Measurements from ENCODE around the gene SKOR1. TPM values are rescaled to one million over a fixed set of nuclear protein-coding genes. Genes with fewer than 3 reads are reported as not detected.

The SKOR1 gene
- total RNA-seq, 1 experiment from 2014 or later: 0.13 TPM

- Histone ChIP-seq H2AFZ (no peak overlapping the region), H3F3A (ENCODE audit: insufficient read depth, low read depth) (no peaks in the 10 kb centered on the region), H3K79me2 (ENCODE audit: low read depth) (no peaks in the 10 kb centered on the region), H3K4me1 (replicated peaks; ENCODE audit: insufficient read depth) (no peaks in the 10 kb centered on the region), H3K27ac (no peak overlapping the region), H3K36me3 (ENCODE audit: low read depth) (no peaks in the 10 kb centered on the region), H3K4me2 (no peak overlapping the region), H3K4me3 (no peak overlapping the region), H4K20me1 (ENCODE audit: insufficient read depth) (no peaks in the 10 kb centered on the region), H3K9me3 (ENCODE audit: insufficient read depth, low read depth) (no peaks in the 10 kb centered on the region), H3K9me2 (ENCODE audit: insufficient read depth) (no peaks in the 10 kb centered on the region), H3K27me3 (ENCODE audit: insufficient read depth, low read depth) (no peaks in the 10 kb centered on the region)
- CTCF ChIA-PET: no interaction called here
- intact Hi-C loops (cut with micrococcal nuclease; ENCODE audit: unreplicated experiment): no loop called here
- DNase-seq: no peak
- no TSS peak for BruUV-seq (replicated peaks)
- POLR2A ChIA-PET (ENCODE audit: unreplicated experiment): no interaction called here
- TF ChIP-seq, protein P1, sequence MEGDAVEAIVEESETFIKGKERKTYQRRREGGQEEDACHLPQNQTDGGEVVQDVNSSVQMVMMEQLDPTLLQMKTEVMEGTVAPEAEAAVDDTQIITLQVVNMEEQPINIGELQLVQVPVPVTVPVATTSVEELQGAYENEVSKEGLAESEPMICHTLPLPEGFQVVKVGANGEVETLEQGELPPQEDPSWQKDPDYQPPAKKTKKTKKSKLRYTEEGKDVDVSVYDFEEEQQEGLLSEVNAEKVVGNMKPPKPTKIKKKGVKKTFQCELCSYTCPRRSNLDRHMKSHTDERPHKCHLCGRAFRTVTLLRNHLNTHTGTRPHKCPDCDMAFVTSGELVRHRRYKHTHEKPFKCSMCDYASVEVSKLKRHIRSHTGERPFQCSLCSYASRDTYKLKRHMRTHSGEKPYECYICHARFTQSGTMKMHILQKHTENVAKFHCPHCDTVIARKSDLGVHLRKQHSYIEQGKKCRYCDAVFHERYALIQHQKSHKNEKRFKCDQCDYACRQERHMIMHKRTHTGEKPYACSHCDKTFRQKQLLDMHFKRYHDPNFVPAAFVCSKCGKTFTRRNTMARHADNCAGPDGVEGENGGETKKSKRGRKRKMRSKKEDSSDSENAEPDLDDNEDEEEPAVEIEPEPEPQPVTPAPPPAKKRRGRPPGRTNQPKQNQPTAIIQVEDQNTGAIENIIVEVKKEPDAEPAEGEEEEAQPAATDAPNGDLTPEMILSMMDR (conservative IDR thresholded peaks at IDR 0.05): no peak
- no peak for TF ChIP-seq EZH2 (IDR thresholded peaks at IDR 0.05; ENCODE audit: low read depth)
Observed at GRCh38 chr15:67870868-67871408, 45.6 kb downstream of the SKOR1 start.

DNA sequence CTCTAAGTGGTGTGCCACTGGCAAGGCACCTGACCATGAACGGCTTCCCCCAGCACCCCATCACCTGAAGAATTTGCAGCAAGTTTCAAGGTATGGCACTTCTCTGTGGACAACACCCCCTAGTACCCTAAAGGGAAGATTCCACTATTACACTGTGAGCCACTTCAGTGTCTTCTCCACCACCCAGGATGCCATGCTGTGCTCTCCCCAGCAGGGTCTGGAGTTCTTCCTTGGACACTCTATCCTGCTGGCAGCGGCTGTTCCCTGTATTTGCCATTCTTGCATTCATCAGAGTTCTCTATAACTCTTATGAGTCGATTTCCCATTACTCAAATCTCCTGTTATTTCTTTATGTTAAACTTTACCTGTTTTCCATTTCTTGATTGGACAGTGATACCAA, 48.5 kb downstream of the SKOR1 start:
- Histone ChIP-seq H3F3A (ENCODE audit: insufficient read depth, low read depth) (no peaks in the 10 kb centered on the region), H3K4me1 (replicated peaks; ENCODE audit: insufficient read depth) (no peaks in the 10 kb centered on the region), H3K9me2 (ENCODE audit: insufficient read depth) (no peaks in the 10 kb centered on the region), H4K20me1 (ENCODE audit: insufficient read depth) (no peaks in the 10 kb centered on the region), H3K79me2 (ENCODE audit: low read depth) (no peaks in the 10 kb centered on the region), H3K27me3 (ENCODE audit: insufficient read depth, low read depth) (no peaks in the 10 kb centered on the region), H2AFZ (no peak overlapping the region), H3K36me3 (ENCODE audit: low read depth) (no peaks in the 10 kb centered on the region), H3K4me3 (no peak overlapping the region), H3K27ac (no peak overlapping the region), H3K4me2 (no peak overlapping the region), H3K9me3 (ENCODE audit: insufficient read depth, low read depth) (no peaks in the 10 kb centered on the region)
- intact Hi-C loops (cut with micrococcal nuclease; ENCODE audit: unreplicated experiment): no loop called here
- no peak for DNase-seq
- no TSS peak for BruUV-seq (replicated peaks)
- TF ChIP-seq, protein P1 (conservative IDR thresholded peaks at IDR 0.05): no peak
- no peak for TF ChIP-seq EZH2 (IDR thresholded peaks at IDR 0.05; ENCODE audit: low read depth)
- CTCF ChIA-PET: interaction anchor here (0.6 kb wide), 1 partner anchor 233 kb away, joined by 3 read pairs; no protein-coding TSS in a partner anchor
- POLR2A ChIA-PET (ENCODE audit: unreplicated experiment): interaction anchor here (1.1 kb wide), 1 partner anchor 29 kb away, joined by 3 read pairs; no protein-coding TSS in a partner anchor

DNA sequence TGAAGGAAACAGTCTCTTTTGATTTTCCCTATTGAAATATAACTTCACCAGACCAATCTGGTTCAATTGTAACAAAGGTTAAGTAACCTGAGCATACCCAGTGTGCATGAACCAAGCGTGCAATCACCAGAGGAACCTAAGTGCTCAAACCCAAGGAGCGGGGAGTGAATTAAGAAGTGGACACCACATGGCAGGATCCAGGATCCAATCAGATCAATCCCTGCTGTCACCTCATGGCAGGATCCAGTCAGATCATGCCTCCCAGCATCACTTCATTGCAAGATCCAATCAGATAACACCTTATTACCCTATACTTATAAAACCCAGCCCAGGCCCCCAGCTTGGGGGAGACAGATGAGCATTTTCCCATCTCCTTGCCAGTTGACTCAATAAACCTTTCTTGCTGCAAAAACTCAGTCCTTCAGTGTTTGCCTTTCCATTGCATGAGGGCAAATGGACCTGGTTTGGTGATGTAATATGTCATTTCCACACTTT, 53.5 kb downstream of the SKOR1 start:
- H3K9me2 ChIP-seq (ENCODE audit: insufficient read depth): no peaks in the 10 kb centered on the region
- no peak overlapping the region for H3K4me2 ChIP-seq
- intact Hi-C loops (cut with micrococcal nuclease; ENCODE audit: unreplicated experiment): no loop called here
- no peaks in the 10 kb centered on the region for H3F3A ChIP-seq (ENCODE audit: insufficient read depth, low read depth)
- DNase-seq: no peak
- H3K27me3 ChIP-seq (ENCODE audit: insufficient read depth, low read depth): no peaks in the 10 kb centered on the region
- ChIA-PET CTCF (no interaction called here), POLR2A (ENCODE audit: unreplicated experiment) (no interaction called here)
- no peaks in the 10 kb centered on the region for H3K9me3 ChIP-seq (ENCODE audit: insufficient read depth, low read depth)
- H4K20me1 ChIP-seq (ENCODE audit: insufficient read depth): no peaks in the 10 kb centered on the region
- H3K4me1 ChIP-seq (replicated peaks; ENCODE audit: insufficient read depth): no peaks in the 10 kb centered on the region
- H3K27ac ChIP-seq: no peak overlapping the region
- no peak overlapping the region for H2AFZ ChIP-seq
- H3K36me3 ChIP-seq (ENCODE audit: low read depth): no peaks in the 10 kb centered on the region
- no peak overlapping the region for H3K4me3 ChIP-seq
- BruUV-seq (replicated peaks): no TSS peak
- TF ChIP-seq, protein P1 (conservative IDR thresholded peaks at IDR 0.05): no peak
- no peak for TF ChIP-seq EZH2 (IDR thresholded peaks at IDR 0.05; ENCODE audit: low read depth)
- H3K79me2 ChIP-seq (ENCODE audit: low read depth): no peaks in the 10 kb centered on the region

All from PC-9 (cell line).